ENCODE measurements around the gene KCND3. TPM values are rescaled to one million over a fixed set of nuclear protein-coding genes. Genes with fewer than 3 reads are reported as not detected.

KCND3 gene
- total and polyA plus RNA-seq, 2 experiments from 2014 or later: 0.16 to 0.33 TPM

DNA sequence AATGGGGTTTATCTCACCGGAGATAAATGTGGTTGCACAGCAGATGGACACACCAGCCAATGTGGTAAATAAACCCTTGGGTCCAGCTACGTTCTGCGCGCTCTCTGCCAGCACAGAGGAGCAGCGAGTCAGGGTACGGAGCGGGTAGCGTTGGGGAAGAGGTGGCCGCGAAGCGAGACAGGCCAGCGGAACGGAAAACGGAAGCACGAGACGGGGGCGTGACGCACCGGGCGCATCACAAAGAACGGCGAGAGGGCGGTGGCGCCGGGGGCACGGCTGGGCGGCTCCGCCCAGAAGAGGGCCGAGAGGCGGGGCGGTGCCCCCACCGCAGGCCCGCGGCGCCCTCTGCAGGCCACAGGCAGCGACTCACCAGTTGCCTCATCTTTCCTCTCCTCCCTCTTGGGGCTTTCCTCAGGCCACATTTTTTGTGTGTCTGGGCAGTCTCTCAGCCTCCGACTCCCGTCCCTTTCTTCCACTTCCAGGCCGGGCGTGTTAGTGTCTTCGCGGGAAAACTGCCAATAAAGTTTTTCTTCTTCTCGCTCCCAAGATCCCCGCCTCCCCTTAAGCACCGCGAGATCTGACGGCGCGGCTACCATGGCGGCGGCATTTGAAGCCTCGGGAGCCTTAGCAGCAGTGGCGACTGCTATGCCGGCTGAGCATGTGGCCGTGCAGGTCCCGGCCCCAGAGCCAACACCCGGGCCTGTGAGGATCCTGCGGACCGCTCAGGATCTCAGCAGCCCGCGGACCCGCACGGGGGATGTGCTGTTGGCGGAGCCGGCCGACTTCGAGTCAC is 233.9 kb downstream of the KCND3 start, which contains the start of gene DDX20:
Gene DDX20 (plus strand): TSS at position 571 of the 793 bp plus-strand sequence. CDS start 24 bp downstream, at position 595.
- Histone ChIP-seq H3K27me3 (no peaks in the 10 kb centered on the region), H3K9me3 (ENCODE audit: low read depth) (no peaks in the 10 kb centered on the region), H3K4me3 (peak within 1 kb of the TSS; percentile 70), H3K36me3 (peaks cover 15% of the 10 kb centered on the region), H3K4me1 (ENCODE audit: low read depth) (peaks cover 13% of the 10 kb centered on the region), H3K27ac (peak within 1 kb of the TSS; percentile 94)
- TF ChIP-seq CTCF (IDR thresholded peaks at IDR 0.05; ENCODE audit: low read depth, low read length): peak; percentile 88
- peak; percentile 97 to 99 for DNase-seq (ENCODE audit: low read depth in 1 of 2, low spot score in 1 of 2)

DNA sequence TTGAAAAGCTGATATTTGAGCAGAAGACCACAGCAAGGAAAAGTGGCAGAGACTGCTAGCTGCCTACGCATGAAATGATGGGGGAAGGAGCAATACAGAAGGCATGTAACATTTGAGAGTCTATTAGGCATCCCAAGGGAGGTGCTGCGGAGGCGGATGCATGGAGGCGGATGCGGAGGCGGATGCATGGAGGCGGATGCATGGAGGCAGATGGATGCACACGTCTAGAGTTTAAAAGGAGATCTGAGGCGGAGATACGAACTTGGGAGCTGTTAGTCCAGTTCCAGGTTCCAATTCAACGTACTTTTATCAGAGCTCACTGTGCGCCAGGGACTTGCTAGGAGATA is 234.5 kb downstream of the KCND3 start:
- Histone ChIP-seq H3K27me3 (no peaks in the 10 kb centered on the region), H3K4me3 (peak overlapping the region; percentile 70), H3K36me3 (peaks cover 10% of the 10 kb centered on the region), H3K9me3 (ENCODE audit: low read depth) (no peaks in the 10 kb centered on the region), H3K4me1 (ENCODE audit: low read depth) (peaks cover 18% of the 10 kb centered on the region), H3K27ac (peak overlapping the region; percentile 94)
- no peak for TF ChIP-seq CTCF (IDR thresholded peaks at IDR 0.05; ENCODE audit: low read depth, low read length)
- peak; percentile 52 to 84 for DNase-seq (ENCODE audit: low read depth in 1 of 2, low spot score in 1 of 2)

DNA sequence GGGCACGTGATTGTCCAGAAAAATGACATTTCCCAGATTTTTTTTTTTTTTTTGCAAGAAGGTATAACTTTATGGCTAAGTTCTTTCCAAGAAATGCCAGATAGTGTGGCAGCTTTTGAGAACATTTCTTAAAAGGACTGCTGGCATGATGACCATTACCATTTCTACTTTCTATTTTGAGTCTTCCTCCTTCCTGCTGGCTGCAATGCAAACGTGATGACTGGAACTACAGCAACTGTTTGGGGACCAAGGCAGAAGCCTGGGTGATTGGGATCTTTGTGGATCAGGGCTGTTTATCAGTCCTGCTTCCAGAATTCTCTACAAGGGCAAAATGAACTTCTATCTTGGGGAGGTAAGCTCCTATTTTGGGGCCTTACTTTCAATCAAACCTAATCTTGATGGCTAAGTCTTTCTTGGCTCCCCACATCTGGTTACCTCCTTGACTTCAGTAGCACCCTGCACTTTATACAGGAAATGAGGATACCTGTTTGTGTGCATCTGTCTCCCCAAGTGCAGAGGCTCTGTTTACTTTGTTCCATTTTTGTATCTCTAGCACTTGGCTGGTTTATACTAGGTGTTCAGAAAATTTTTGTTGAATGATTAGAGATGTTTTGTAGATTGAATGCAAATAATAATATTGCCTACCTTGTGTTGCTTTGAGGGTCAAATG is 237.4 kb downstream of the KCND3 start:
- no peak for DNase-seq (ENCODE audit: low read depth in 1 of 2, low spot score in 1 of 2)
- TF ChIP-seq CTCF (IDR thresholded peaks at IDR 0.05; ENCODE audit: low read depth, low read length): no peak
- Histone ChIP-seq H3K4me3 (no peak overlapping the region), H3K4me1 (ENCODE audit: low read depth) (peaks cover 39% of the 10 kb centered on the region), H3K27me3 (no peaks in the 10 kb centered on the region), H3K9me3 (ENCODE audit: low read depth) (no peaks in the 10 kb centered on the region), H3K27ac (peak overlapping the region; percentile 100), H3K36me3 (peaks cover 2% of the 10 kb centered on the region)

- Histone ChIP-seq H3K4me3 (no peak overlapping the region), H3K9me3 (ENCODE audit: low read depth) (no peaks in the 10 kb centered on the region)
- DNase-seq (ENCODE audit: low read depth in 1 of 2, low spot score in 1 of 2): no peak
Observed at GRCh38 chr1:111750856-111751255, 238.6 kb downstream of the KCND3 start.

DNA sequence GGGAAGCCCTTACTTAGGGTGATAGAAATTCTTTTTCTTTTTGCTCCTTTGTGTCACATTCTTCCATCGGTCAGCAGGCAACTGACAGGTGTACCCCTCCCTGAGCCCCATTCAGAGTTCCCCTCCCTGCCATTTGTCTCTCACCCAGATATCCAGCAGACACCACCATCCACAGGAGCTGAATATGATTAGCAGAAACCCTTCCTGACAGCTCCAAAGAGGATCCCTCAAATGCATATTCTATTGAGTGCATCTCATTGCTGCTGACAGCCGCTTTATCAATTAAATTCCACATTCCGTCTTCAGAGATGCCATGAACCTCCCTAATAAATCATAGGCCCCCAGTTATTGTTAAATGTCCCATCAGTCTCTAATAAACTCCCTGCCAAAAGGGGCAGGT is 239.8 kb downstream of the KCND3 start:
- H3K27me3 ChIP-seq: no peaks in the 10 kb centered on the region
- TF ChIP-seq CTCF (IDR thresholded peaks at IDR 0.05; ENCODE audit: low read depth, low read length): no peak
- peak overlapping the region; percentile 100 for H3K27ac ChIP-seq
- H3K36me3 ChIP-seq: peaks cover 2% of the 10 kb centered on the region
- no peaks in the 10 kb centered on the region for H3K9me3 ChIP-seq (ENCODE audit: low read depth)
- H3K4me1 ChIP-seq (ENCODE audit: low read depth): peaks cover 43% of the 10 kb centered on the region
- no peak overlapping the region for H3K4me3 ChIP-seq
- no peak for DNase-seq (ENCODE audit: low read depth in 1 of 2, low spot score in 1 of 2)

More at GRCh38 chr1:111750856-111751255, 238.6 kb downstream of the KCND3 start:
- H3K4me1 ChIP-seq (ENCODE audit: low read depth): peaks cover 40% of the 10 kb centered on the region
- no peak for TF ChIP-seq CTCF (IDR thresholded peaks at IDR 0.05; ENCODE audit: low read depth, low read length)
- H3K27me3 ChIP-seq: no peaks in the 10 kb centered on the region
- peak overlapping the region; percentile 100 for H3K27ac ChIP-seq
- H3K36me3 ChIP-seq: peaks cover 2% of the 10 kb centered on the region

Data from cardiac muscle cell (in vitro differentiated cells and primary cell).